Skeletal muscle satellite cell (primary cell): ENCODE data around the gene KRT27.
A peak's percentile ranks its signal among the peaks of the same experiment; 100 is the strongest.

ENCODE experiments used
- H3K27me3 ChIP-seq: 2 replicates; pipeline ENCODE4 v1.7.0; 2013; ENCODE audit warnings: low read length; ENCODE audit not compliant: control insufficient read depth, insufficient read depth
- H3K36me3 ChIP-seq: 2 replicates; pipeline ENCODE4 v1.7.0; 2013; ENCODE audit warnings: mild to moderate bottlenecking, control low read depth, low read length; ENCODE audit not compliant: insufficient read depth
- H3K4me1 ChIP-seq: 2 replicates; pipeline ENCODE4 v1.7.0; 2013; ENCODE audit warnings: low read length; ENCODE audit not compliant: control insufficient read depth, insufficient read depth
- H3K4me2 ChIP-seq: 2 replicates; pipeline ENCODE4 v1.7.0; 2013; ENCODE audit warnings: mild to moderate bottlenecking, low read length
- H3K4me3 ChIP-seq: 2 replicates; pipeline ENCODE4 v1.7.0; 2013; ENCODE audit warnings: low read length
- H3K9ac ChIP-seq: 2 replicates; pipeline ENCODE4 v1.7.0; 2013; ENCODE audit warnings: mild to moderate bottlenecking, low read depth, low read length, moderate library complexity
- H3K9me3 ChIP-seq: replicated peaks from 2 replicates; pipeline ENCODE4 v1.7.0; 2013; ENCODE audit warnings: mild to moderate bottlenecking, control low read depth, low read length

Gene KRT27

DNA sequence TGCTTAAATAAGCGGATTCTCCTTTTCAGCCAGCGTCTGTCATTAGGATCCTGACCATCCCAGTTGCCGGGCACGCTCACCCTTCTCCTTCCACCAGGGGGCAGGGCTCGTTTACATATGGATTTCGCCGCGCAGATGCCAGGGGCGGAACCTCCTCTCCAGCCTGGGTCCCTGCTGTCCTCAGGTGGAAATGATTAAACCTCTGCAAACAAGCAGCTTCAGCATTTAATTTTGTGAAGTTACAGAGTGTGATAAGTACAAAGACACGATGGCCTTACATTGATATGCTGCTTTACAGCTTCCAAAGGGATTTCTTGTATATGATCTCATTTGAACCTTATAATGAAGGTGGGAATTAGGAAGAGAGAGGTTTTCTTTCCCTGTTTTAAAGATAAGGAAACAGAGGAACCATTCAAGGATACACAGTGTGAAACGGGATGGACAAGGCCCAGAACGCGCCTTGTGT, 21.3 kb upstream of the KRT27 start:
- Histone ChIP-seq H3K36me3 (no peaks in the 10 kb centered on the region), H3K4me2 (no peak overlapping the region), H3K4me1 (no peaks in the 10 kb centered on the region), H3K27me3 (peaks cover 76% of the 10 kb centered on the region), H3K9me3 (no peaks in the 10 kb centered on the region), H3K9ac (no peak overlapping the region), H3K4me3 (no peak overlapping the region)

DNA sequence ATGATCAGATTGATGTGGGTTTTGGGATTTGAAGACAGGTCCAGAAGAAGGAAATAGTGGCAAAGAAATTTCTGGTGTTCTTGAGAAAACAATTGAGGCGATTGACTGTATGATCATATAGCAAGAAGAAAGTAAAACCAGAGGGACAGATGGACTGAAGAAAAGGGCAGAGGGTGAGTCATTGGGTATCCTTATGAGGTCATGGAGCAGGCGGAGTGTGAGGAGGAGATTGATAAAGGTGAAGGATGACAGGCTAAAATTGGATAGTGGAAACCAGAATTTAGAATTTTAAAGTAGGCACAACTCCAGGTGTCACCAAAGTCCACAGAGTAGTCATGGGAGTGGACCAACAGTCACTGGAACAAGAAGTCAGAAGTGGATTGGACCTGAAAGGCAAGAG, 18.8 kb upstream of the KRT27 start:
- Histone ChIP-seq H3K4me1 (no peaks in the 10 kb centered on the region), H3K9ac (no peak overlapping the region), H3K4me2 (no peak overlapping the region), H3K4me3 (no peak overlapping the region), H3K27me3 (peaks cover 78% of the 10 kb centered on the region), H3K9me3 (no peaks in the 10 kb centered on the region), H3K36me3 (no peaks in the 10 kb centered on the region)

DNA sequence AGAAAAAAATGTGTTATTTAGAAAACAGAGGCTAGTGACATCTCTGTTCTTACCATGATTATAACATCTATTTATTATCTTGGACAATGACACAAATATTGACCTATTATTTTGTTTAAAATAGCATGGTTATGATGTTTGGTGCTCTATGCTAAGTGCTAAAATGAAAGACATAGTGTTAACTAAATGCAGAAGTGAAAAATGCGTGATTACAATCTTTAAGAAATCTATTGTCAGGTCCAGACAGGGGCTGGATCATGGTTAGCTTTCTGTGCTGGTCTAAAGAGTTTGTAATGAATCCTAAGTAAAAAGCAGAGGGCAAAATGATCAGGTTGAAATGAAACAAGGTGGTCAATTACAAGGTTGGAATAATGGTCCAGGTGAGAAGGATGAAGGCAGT, 18.0 kb upstream of the KRT27 start:
- Histone ChIP-seq H3K27me3 (peaks cover 78% of the 10 kb centered on the region), H3K36me3 (no peaks in the 10 kb centered on the region), H3K9me3 (no peaks in the 10 kb centered on the region), H3K9ac (no peak overlapping the region), H3K4me2 (no peak overlapping the region), H3K4me1 (no peaks in the 10 kb centered on the region), H3K4me3 (no peak overlapping the region)

DNA sequence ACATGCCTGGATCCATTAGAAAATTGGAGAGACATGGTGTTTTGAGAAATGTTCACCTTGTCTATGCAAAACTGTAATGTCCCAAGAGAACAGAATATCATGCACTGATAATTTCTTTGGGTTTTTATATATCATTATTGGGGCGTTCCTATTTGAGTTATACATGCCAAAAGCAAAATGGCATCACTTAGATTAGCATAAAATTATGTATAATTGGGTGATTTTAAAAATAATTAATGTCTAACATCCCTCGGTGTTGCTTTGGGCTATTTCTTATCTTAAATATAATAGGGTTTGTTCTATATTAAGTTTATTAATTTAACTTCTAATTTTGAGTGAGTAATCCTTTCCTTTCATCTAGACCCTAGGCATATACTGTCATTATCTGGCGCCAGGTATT, 17.5 kb upstream of the KRT27 start, which contains the start of gene KRT28:
TSS of gene KRT28 (minus strand) at position 101 of the 400 bp plus-strand sequence. CDS start at position 35, 66 bp downstream.
- Histone ChIP-seq H3K9me3 (no peaks in the 10 kb centered on the region), H3K36me3 (no peaks in the 10 kb centered on the region), H3K9ac (no peak within 1 kb of the TSS), H3K27me3 (peaks cover 78% of the 10 kb centered on the region), H3K4me2 (no peak within 1 kb of the TSS), H3K4me3 (no peak within 1 kb of the TSS), H3K4me1 (no peaks in the 10 kb centered on the region)

DNA sequence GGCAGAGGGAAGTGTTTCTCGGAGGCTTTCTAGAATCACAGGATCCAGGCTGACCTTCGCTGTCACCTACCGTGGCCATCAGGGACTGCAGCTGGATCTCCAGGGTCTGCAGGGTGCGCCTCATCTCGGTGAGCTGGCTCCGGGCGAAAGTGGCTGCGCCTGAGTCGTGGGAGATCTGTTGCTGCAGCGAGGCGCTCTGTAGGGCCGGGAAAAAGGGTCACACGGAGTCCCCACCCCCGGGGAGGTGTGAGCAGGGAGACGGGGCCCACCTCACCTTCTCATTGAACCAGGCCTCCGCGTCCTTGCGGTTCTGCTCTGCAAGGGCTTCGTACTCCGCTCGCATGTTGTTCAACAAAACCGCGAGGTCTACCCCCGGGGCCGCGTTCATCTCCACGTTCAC, 14.5 kb upstream of the KRT27 start:
- no peak overlapping the region for H3K9ac ChIP-seq
- H3K4me2 ChIP-seq: no peak overlapping the region
- H3K4me1 ChIP-seq: no peaks in the 10 kb centered on the region
- H3K4me3 ChIP-seq: no peak overlapping the region
- H3K9me3 ChIP-seq: no peaks in the 10 kb centered on the region
- H3K36me3 ChIP-seq: no peaks in the 10 kb centered on the region
- peaks cover 89% of the 10 kb centered on the region for H3K27me3 ChIP-seq

DNA sequence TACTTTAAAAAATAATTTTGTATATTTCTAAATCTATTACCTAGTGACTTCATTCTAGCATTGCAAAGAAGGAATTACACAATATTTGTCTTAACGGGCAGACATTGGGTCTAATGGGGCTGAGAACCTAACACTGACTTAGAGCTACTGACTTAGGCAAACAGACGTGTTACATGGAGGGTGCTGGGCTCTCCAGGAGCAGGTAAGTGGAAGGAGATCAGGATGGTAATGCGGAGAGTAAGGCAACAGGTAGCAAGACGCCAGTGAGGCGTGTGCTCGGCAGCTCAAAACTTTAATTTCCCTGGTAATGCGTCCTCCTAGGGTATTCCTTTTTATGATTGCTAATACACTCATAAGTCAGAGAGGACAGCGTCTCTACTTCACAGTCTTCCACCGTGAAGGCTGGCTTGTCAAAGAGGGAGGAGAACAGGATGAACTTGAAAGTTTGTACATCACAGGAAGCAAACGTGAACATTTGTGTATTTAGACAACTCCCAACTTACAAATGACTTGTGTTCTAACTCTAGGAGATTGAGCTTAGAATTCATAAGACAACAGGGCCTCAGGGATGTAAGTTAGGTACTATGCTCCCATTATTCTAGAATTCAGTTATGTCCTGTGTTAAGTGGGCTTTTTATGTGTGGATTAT, 12.8 kb upstream of the KRT27 start:
- no peak overlapping the region for H3K4me2 ChIP-seq
- no peaks in the 10 kb centered on the region for H3K4me1 ChIP-seq
- no peak overlapping the region for H3K9ac ChIP-seq
- peaks cover 72% of the 10 kb centered on the region for H3K27me3 ChIP-seq
- no peak overlapping the region for H3K4me3 ChIP-seq
- H3K9me3 ChIP-seq: no peaks in the 10 kb centered on the region
- H3K36me3 ChIP-seq: no peaks in the 10 kb centered on the region

DNA sequence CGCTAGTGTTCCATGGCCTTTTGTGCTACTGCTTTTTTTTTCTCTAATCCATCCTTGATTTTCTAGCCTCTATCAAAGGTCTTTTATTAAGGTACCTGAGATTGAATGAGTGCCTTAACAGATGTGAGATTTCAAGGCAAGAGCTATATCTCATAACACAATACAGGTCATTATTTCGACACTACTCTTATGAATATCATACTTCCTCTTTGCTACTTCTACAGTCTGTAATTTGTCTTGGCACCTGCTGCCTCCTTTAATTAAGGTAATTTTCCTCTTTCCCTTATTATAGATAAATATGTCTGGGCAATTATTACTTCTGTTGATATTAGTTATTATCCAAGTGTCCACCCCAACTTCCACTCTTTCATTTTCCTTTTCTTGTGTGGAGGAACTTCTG, 12.1 kb upstream of the KRT27 start:
- Histone ChIP-seq H3K36me3 (no peaks in the 10 kb centered on the region), H3K4me3 (no peak overlapping the region), H3K9me3 (no peaks in the 10 kb centered on the region), H3K9ac (no peak overlapping the region), H3K4me1 (no peaks in the 10 kb centered on the region), H3K4me2 (no peak overlapping the region), H3K27me3 (peaks cover 67% of the 10 kb centered on the region)

DNA sequence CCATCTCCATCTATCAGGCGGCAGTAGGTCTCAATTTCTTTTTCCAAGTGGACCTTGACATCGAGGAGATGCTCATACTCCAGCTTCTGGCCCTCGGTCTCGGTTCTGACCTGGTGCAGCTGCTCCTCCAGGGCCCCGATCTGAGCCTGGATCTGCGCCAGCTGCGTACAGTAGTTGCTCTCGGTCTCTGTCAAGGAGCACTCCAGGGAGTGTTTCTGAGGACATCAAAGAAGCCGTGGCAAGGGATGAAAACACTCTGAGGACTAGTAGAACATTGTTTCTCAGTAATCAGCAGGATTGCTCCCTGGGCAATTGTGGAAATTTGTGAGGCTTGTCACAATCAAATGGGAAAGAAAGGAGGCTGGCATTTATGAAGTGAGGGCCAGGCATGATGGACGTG, 11.5 kb upstream of the KRT27 start:
- no peaks in the 10 kb centered on the region for H3K4me1 ChIP-seq
- no peak overlapping the region for H3K4me3 ChIP-seq
- no peak overlapping the region for H3K9ac ChIP-seq
- no peaks in the 10 kb centered on the region for H3K9me3 ChIP-seq
- H3K4me2 ChIP-seq: no peak overlapping the region
- H3K36me3 ChIP-seq: no peaks in the 10 kb centered on the region
- peaks cover 67% of the 10 kb centered on the region for H3K27me3 ChIP-seq

DNA sequence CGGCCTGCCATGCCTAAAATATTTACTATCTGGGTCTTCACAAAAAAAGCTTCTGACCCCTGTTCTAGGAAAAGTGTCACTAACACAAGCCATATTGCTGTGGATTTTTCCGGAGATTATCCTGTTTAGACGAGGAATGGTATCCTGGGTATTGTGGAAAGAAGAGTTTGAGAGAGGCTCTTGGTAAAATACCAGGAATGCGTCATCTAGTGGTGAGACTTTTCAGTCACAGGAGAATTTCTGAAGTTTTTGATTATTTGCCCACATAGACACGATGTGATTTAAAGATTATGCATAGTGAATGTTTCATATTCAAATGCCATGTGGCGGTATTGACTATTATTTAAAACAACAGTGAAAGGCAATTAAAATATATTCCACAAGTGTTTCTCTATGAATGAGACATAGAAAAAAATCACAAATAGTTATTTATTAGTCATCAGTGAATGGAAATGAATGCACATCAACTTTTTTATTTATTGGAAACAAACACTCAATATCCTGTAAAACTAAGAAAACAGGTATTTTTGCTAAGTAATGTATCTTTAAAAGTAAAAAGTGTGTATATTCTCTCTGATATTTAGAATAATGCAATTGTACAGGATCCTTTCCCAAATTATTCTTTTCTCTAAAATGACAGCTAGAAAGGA, 9.6 kb upstream of the KRT27 start:
- Histone ChIP-seq H3K4me2 (no peak overlapping the region), H3K36me3 (no peaks in the 10 kb centered on the region), H3K4me3 (no peak overlapping the region), H3K27me3 (peaks cover 66% of the 10 kb centered on the region), H3K9me3 (no peaks in the 10 kb centered on the region), H3K9ac (no peak overlapping the region), H3K4me1 (no peaks in the 10 kb centered on the region)

DNA sequence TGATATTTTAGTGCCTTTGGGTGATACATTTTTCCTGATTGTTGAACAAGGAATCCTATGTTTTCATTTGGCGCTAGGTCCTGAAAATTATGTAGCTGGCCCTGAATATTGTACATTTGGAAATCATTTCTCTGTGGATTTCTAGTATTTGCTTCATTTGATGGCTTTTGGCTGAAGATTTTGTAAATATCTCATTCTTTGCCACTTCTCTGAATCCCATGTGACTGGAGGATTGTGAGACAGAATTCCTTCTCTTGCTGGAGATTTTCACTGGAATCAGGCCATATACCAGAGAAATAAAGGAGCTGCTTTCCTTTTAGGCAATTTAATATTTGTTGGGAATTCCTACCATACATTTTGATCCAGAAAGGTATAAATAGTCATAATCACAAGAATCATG, 8.8 kb upstream of the KRT27 start:
- H3K4me1 ChIP-seq: no peaks in the 10 kb centered on the region
- no peak overlapping the region for H3K9ac ChIP-seq
- H3K27me3 ChIP-seq: peaks cover 58% of the 10 kb centered on the region
- H3K9me3 ChIP-seq: no peaks in the 10 kb centered on the region
- no peak overlapping the region for H3K4me3 ChIP-seq
- H3K4me2 ChIP-seq: no peak overlapping the region
- H3K36me3 ChIP-seq: no peaks in the 10 kb centered on the region

DNA sequence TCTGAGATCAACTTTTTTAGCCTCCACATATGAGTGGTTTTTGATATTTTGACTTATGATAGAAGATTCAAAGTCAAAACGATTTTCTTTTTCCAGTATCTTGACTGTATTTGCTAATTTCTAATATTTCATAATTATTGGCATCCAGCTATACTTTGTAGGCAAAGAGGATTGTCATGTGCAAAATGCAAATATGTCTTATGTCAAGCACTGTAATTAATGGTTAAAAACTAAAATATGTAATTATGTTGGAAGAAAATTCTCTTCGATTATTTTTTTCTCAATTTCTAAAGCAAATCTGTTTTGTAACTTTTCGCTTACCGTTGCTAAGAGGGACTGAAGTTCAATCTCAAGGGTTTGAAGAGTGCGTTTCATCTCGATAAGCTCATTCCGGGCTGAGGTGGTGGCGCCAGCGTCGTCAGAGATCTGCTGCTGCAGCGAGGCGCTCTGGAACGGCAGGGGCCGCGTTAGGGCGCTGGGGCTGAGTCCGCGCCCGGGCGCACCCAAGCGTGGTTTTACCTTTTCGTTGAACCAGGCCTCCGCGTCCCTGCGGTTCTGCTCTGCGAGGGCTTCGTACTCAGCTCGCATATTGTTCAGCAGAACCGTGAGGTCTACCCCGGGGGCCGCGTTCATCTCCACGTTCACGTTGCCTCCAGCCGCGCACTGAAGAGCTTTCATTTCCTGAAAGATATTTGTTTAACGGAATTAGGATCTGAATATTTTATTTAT, 3.0 kb downstream of the KRT27 start:
- Histone ChIP-seq H3K36me3 (no peaks in the 10 kb centered on the region), H3K27me3 (peaks cover 66% of the 10 kb centered on the region), H3K9me3 (no peaks in the 10 kb centered on the region), H3K4me2 (peak overlapping the region; percentile 33), H3K9ac (no peak overlapping the region), H3K4me3 (no peak overlapping the region), H3K4me1 (no peaks in the 10 kb centered on the region)
